Mesenchymal stem cell (in vitro differentiated cells and primary cell): ENCODE measurements around the gene TAS1R2.

Source experiments
- DNase-seq: peaks from one replicate; pipeline ENCODE4 v3.0.0-alpha.2; 2013
- H2AFZ ChIP-seq: one replicate; pipeline ENCODE4 v1.6.1; 2013; ENCODE audit warnings: low read depth, mild to moderate bottlenecking, control low read depth, inconsistent platforms, low read length, moderate library complexity
- H2AK5ac ChIP-seq: 2 replicates; pipeline ENCODE4 v1.6.1; 2013; ENCODE audit warnings: low read length, moderate library complexity, mild to moderate bottlenecking, inconsistent platforms; ENCODE audit not compliant: severe bottlenecking
- H2BK120ac ChIP-seq: one replicate; pipeline ENCODE4 v1.6.1; 2013; ENCODE audit warnings: low read depth, mild to moderate bottlenecking, inconsistent platforms, low read length, moderate library complexity
- H2BK12ac ChIP-seq, 2 experiments: one replicate each; pipeline ENCODE4 v1.6.1; 2013; ENCODE audit warnings: inconsistent platforms in 2 of 2, low read length in 2 of 2, mild to moderate bottlenecking in 2 of 2, moderate library complexity in 2 of 2, control low read depth in 1 of 2
- H2BK15ac ChIP-seq: one replicate; pipeline ENCODE4 v1.6.1; 2013; ENCODE audit warnings: mild to moderate bottlenecking, low read depth, inconsistent platforms; ENCODE audit not compliant: poor library complexity, severe bottlenecking
- H2BK5ac ChIP-seq: 2 replicates; pipeline ENCODE4 v1.6.1; 2013; ENCODE audit warnings: low read depth, mild to moderate bottlenecking, low read length, control low read depth, inconsistent platforms; ENCODE audit not compliant: poor library complexity, severe bottlenecking
- H3K14ac ChIP-seq, 2 experiments: one replicate each; pipeline ENCODE4 v1.6.1; 2013; ENCODE audit warnings: inconsistent platforms in 2 of 2, low read length in 2 of 2, control low read depth in 1 of 2, mild to moderate bottlenecking in 1 of 2, moderate library complexity in 1 of 2
- H3K18ac ChIP-seq, 2 experiments: one replicate each; pipeline ENCODE4 v1.6.1; 2013; ENCODE audit warnings: inconsistent platforms in 2 of 2, low read length in 2 of 2, control low read depth in 1 of 2, low read depth in 1 of 2, mild to moderate bottlenecking in 1 of 2
- H3K23ac ChIP-seq, 2 experiments: one replicate each; pipeline ENCODE4 v1.6.1; 2013; ENCODE audit warnings: inconsistent platforms in 2 of 2, low read length in 2 of 2, mild to moderate bottlenecking in 2 of 2, moderate library complexity in 2 of 2, control low read depth in 1 of 2
- H3K27ac ChIP-seq: 2 replicates; pipeline ENCODE4 v1.5.1; 2013; ENCODE audit warnings: mild to moderate bottlenecking, moderate library complexity, low read length, control low read depth, inconsistent platforms; ENCODE audit not compliant: poor library complexity, severe bottlenecking
- H3K27me3 ChIP-seq, 2 experiments: 2 replicates each; pipeline versions ENCODE4 v1.6.1 to v1.7.0; 2013; ENCODE audit warnings: low read length in 2 of 2, mild to moderate bottlenecking in 2 of 2, moderate library complexity in 2 of 2, control low read depth in 1 of 2, inconsistent platforms in 1 of 2; ENCODE audit not compliant: control insufficient read depth in 1 of 2, insufficient read depth in 1 of 2
- H3K36me3 ChIP-seq, 2 experiments: 2 replicates each; pipeline versions ENCODE4 v1.6.1 to v1.7.0; 2013; ENCODE audit warnings: low read length in 2 of 2, control low read depth in 1 of 2, inconsistent platforms in 1 of 2, low read depth in 1 of 2, mild to moderate bottlenecking in 1 of 2; ENCODE audit not compliant: insufficient read depth in 2 of 2, control insufficient read depth in 1 of 2
- H3K4ac ChIP-seq, 2 experiments: one replicate each; pipeline ENCODE4 v1.6.1; 2013; ENCODE audit warnings: inconsistent platforms in 2 of 2, low read length in 2 of 2, mild to moderate bottlenecking in 2 of 2, moderate library complexity in 2 of 2, control low read depth in 1 of 2, low read depth in 1 of 2
- H3K4me1 ChIP-seq: 2 replicates; pipeline ENCODE4 v1.6.1; 2013; ENCODE audit warnings: low read depth, low read length, control low read depth; ENCODE audit not compliant: control insufficient read depth, insufficient read depth
- H3K4me2 ChIP-seq: 2 replicates; pipeline ENCODE4 v1.6.1; 2013; ENCODE audit warnings: low read length, mild to moderate bottlenecking, inconsistent platforms; ENCODE audit not compliant: poor library complexity, severe bottlenecking
- H3K4me3 ChIP-seq, 2 experiments: 2 replicates each; pipeline versions ENCODE4 v1.5.1 to v1.7.0; 2013; ENCODE audit warnings: low read length in 2 of 2, mild to moderate bottlenecking in 2 of 2, control low read depth in 1 of 2, low read depth in 1 of 2; ENCODE audit not compliant: insufficient read depth in 1 of 2
- H3K79me1 ChIP-seq: replicated peaks from 2 replicates; pipeline ENCODE4 v1.6.1; 2013; ENCODE audit warnings: mild to moderate bottlenecking, control low read depth, low read length, inconsistent platforms; ENCODE audit not compliant: poor library complexity, severe bottlenecking
- H3K9ac ChIP-seq: 2 replicates; pipeline ENCODE4 v1.7.0; 2013; ENCODE audit warnings: mild to moderate bottlenecking, low read length, moderate library complexity
- H3K9me3 ChIP-seq: 2 replicates; pipeline ENCODE4 v1.7.0; 2013; ENCODE audit warnings: mild to moderate bottlenecking, low read length; ENCODE audit not compliant: control insufficient read depth
- H4K8ac ChIP-seq: one replicate; pipeline ENCODE4 v1.6.1; 2013; ENCODE audit warnings: inconsistent platforms, mild to moderate bottlenecking, low read length, moderate library complexity
- H4K91ac ChIP-seq: one replicate; pipeline ENCODE4 v1.6.1; 2013; ENCODE audit warnings: mild to moderate bottlenecking, low read length, inconsistent platforms
- WGBS: methylation state at CpG from one replicate; pipeline ENCODE4 v1.1.7; 2013; ENCODE audit warnings: mixed read lengths; 5-methylcytosine and 5-hydroxymethylcytosine counted together

TAS1R2 gene

GRCh38 chr1:18875796-18876128 is 16.3 kb upstream of the TAS1R2 start:
- H3K9me3 ChIP-seq: no peaks in the 10 kb centered on the region
- H3K79me1 ChIP-seq: no peaks in the 10 kb centered on the region
- no peaks in the 10 kb centered on the region for H3K27me3 ChIP-seq
- H2BK120ac ChIP-seq: no peak overlapping the region
- no peak overlapping the region for H3K4ac ChIP-seq
- 86% methylated on average over 3 of the region's 3 CpGs for WGBS
- no peak overlapping the region for H3K4me2 ChIP-seq
- no peak overlapping the region for H2BK12ac ChIP-seq
- no peak overlapping the region for H4K91ac ChIP-seq
- H3K27ac ChIP-seq: no peak overlapping the region
- no peak overlapping the region for H3K14ac ChIP-seq
- no peak overlapping the region for H3K18ac ChIP-seq
- no peak overlapping the region for H3K4me3 ChIP-seq
- H4K8ac ChIP-seq: no peak overlapping the region
- H3K23ac ChIP-seq: no peak overlapping the region
- no peak for DNase-seq
- H2BK5ac ChIP-seq: no peak overlapping the region
- H2AFZ ChIP-seq: no peak overlapping the region
- H3K36me3 ChIP-seq: peaks cover 4 to 35% of the 10 kb centered on the region in 2 experiments
- H2BK15ac ChIP-seq: no peak overlapping the region
- no peak overlapping the region for H2AK5ac ChIP-seq
- H3K9ac ChIP-seq: peak overlapping the region; percentile 28
- peaks cover 5% of the 10 kb centered on the region for H3K4me1 ChIP-seq

DNA sequence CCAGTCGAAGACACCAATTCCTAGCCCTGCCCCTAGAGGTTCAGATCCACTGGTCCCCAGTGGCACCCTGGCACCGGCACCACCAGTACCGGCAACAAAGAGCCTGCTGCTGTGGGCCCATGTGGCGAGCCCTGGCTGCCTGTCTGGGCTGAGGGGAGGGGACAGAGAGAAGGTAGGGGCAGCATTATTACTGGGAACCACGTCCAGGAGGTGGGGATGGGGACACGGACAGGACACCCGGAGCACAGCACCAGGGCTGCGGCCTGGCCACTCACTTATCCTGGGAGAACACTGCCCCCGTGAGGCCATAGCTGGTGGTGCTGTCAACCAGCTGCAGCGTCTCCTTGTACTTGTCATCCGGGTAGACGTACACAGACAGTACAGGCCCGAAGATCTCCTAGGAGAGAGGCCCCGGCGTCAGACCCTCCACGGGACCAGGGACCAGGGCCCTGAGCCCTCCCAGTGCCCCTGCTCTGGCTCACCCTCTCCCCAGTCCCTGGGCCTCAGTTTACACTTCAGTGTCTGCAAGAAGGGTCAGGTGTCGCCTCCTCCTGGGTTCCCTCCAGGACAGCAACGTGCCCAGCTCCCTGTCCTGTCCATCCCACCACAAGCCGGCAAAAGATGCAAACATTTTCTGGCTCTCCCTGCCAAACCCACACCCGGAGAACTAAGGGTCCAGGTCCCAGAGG is 15.8 kb upstream of the TAS1R2 start:
- Histone ChIP-seq H3K4me1 (peaks cover 5% of the 10 kb centered on the region), H3K18ac (no peak overlapping the region), H2AFZ (peak overlapping the region; percentile 34), H3K23ac (no peak overlapping the region), H2AK5ac (no peak overlapping the region), H2BK5ac (no peak overlapping the region), H3K36me3 (peaks cover 4 to 35% of the 10 kb centered on the region in 2 experiments), H4K8ac (no peak overlapping the region), H3K79me1 (no peaks in the 10 kb centered on the region), H3K4me3 (no peak overlapping the region), H2BK120ac (no peak overlapping the region), H3K4me2 (no peak overlapping the region), H3K4ac (no peak overlapping the region), H3K9me3 (no peaks in the 10 kb centered on the region), H2BK12ac (no peak overlapping the region), H3K9ac (peak overlapping the region; percentile 28), H3K27ac (no peak overlapping the region), H2BK15ac (no peak overlapping the region), H3K14ac (peak overlapping the region in 1 of 2 experiments; percentile 60), H4K91ac (no peak overlapping the region), H3K27me3 (no peaks in the 10 kb centered on the region)
- peak; percentile 81 for DNase-seq
- WGBS: 34% methylated on average over 20 of the region's 20 CpGs

DNA sequence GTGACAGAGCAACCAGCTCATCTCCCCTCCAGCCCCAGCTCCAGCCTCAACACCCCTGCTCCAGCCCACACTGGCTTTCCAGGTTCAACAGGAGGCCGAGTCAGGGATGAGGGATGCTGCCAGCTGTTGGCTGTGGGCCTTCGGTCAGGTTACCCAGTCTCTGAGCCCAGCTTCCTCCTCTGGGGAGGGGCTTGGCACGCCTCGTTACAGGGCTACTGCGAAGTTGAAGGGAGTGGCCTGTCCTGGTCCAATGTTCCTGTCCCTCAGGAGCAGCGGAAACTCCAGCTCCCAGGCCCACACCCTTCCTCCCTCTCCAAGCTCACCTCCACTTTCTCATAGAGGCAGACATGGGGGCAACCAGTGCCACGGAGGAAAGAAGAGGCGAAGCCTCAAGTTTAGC is 15.1 kb upstream of the TAS1R2 start:
- Histone ChIP-seq H4K91ac (no peak overlapping the region), H2BK5ac (no peak overlapping the region), H3K27me3 (peaks cover 1 to 2% of the 10 kb centered on the region in 2 experiments), H3K36me3 (peaks cover 4 to 35% of the 10 kb centered on the region in 2 experiments), H2AK5ac (no peak overlapping the region), H4K8ac (no peak overlapping the region), H2BK15ac (no peak overlapping the region), H3K4me1 (peaks cover 3% of the 10 kb centered on the region), H3K18ac (no peak overlapping the region), H3K9me3 (no peaks in the 10 kb centered on the region), H3K23ac (no peak overlapping the region), H2BK12ac (no peak overlapping the region), H3K14ac (no peak overlapping the region), H3K27ac (no peak overlapping the region), H3K4me2 (no peak overlapping the region), H3K79me1 (no peaks in the 10 kb centered on the region), H2BK120ac (no peak overlapping the region), H3K4ac (no peak overlapping the region), H2AFZ (no peak overlapping the region), H3K9ac (no peak overlapping the region), H3K4me3 (no peak overlapping the region)
- no peak for DNase-seq
- 86% methylated on average over 8 of the region's 8 CpGs for WGBS

GRCh38 chr1:18874036-18874435 is 14.6 kb upstream of the TAS1R2 start:
- H3K4ac ChIP-seq: no peak overlapping the region
- H3K4me2 ChIP-seq: no peak overlapping the region
- H3K18ac ChIP-seq: no peak overlapping the region
- H3K4me1 ChIP-seq: peaks cover 3% of the 10 kb centered on the region
- H2BK15ac ChIP-seq: no peak overlapping the region
- H2AK5ac ChIP-seq: no peak overlapping the region
- no peak overlapping the region for H2BK12ac ChIP-seq
- no peak overlapping the region for H4K8ac ChIP-seq
- H3K9ac ChIP-seq: no peak overlapping the region
- no peak overlapping the region for H2AFZ ChIP-seq
- H2BK5ac ChIP-seq: no peak overlapping the region
- no peak overlapping the region for H3K4me3 ChIP-seq
- H3K14ac ChIP-seq: no peak overlapping the region
- peaks cover 4 to 31% of the 10 kb centered on the region in 2 experiments for H3K36me3 ChIP-seq
- no peaks in the 10 kb centered on the region for H3K9me3 ChIP-seq
- no peak overlapping the region for H2BK120ac ChIP-seq
- no peak overlapping the region for H3K23ac ChIP-seq
- no peaks in the 10 kb centered on the region for H3K79me1 ChIP-seq
- H3K27ac ChIP-seq: no peak overlapping the region
- WGBS: 74% methylated on average over 6 of the region's 6 CpGs
- H3K27me3 ChIP-seq: peaks cover 5 to 7% of the 10 kb centered on the region in 2 experiments
- H4K91ac ChIP-seq: no peak overlapping the region
- DNase-seq: no peak
